C4-2B (cell line): Measurements from ENCODE around the gene TSSK6.

ENCODE experiments used
- ZFX ChIP-seq: fragments of 450-650 bp; IDR thresholded peaks from 2 replicates; pipeline ENCODE4 v1.6.1; 2017
- TF ChIP-seq, protein P1 (sequence below): fragments of 450-650 bp; conservative IDR thresholded peaks from 2 replicates; pipeline ENCODE4 v1.5.1; 2017; ENCODE audit warnings: mild to moderate bottlenecking

DNA sequence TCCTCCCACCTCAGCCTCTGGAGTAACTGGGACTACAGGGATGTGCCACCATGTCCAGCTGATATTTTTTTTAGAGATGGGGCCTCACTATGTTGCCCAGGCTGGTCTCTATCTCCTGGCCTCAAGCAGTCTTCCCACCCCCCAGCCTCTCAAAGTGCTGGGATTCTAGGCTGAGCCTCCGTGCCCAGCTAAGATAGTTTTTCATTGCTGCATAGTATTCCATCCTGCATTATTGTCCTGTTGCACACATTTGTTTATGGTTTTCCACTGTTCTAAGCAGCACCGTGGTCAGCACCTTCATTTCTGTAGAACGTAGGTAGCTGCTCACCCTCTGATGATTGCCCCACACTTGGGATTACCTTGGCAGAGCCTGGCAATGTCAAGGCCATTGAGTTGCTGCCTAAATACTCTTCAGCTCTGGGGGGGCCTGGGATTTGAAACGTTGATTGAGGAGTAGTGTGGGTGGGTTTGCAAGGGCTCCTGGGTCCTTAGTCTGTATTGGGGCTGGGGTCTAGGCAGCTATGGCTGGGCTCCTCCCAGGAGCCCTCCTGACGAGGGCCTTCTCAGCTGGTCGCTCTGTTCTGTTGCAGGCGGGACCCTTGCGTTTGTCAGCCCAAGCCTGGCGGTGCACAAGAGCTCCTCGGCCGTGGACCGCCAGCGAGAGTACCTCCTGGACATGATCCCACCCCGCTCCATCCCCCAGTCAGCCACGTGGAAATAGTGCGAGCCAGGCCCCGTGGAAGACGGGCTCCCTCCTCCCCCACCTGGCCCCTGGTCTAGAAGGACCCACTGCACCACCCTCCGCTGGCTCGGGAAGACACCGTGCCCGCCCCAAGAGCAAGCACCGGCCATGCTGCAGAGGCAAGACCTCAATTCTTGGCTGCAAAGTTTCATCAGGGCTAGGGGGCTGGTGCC lies 10.3 kb downstream of the TSSK6 start:
- TF ChIP-seq, protein P1, sequence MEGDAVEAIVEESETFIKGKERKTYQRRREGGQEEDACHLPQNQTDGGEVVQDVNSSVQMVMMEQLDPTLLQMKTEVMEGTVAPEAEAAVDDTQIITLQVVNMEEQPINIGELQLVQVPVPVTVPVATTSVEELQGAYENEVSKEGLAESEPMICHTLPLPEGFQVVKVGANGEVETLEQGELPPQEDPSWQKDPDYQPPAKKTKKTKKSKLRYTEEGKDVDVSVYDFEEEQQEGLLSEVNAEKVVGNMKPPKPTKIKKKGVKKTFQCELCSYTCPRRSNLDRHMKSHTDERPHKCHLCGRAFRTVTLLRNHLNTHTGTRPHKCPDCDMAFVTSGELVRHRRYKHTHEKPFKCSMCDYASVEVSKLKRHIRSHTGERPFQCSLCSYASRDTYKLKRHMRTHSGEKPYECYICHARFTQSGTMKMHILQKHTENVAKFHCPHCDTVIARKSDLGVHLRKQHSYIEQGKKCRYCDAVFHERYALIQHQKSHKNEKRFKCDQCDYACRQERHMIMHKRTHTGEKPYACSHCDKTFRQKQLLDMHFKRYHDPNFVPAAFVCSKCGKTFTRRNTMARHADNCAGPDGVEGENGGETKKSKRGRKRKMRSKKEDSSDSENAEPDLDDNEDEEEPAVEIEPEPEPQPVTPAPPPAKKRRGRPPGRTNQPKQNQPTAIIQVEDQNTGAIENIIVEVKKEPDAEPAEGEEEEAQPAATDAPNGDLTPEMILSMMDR = no peak
- TF ChIP-seq ZFX = no peak
